GM10248 (cell line): ENCODE data around the gene RTL10.

ENCODE experiments used
- CTCF ChIA-PET: fragments of 300-600 bp; sonication (Branson Sonifier 250); formaldehyde crosslinking; extraction: SDS; loops from one replicate; lab custom pipeline; 2021; ENCODE audit warnings: antibody characterized with exemption; lab: Yijun Ruan, JAX
- POLR2A ChIA-PET: fragments of 350-650 bp; sonication (Branson Sonifier 250); formaldehyde crosslinking; extraction: SDS; loops from one replicate; lab custom pipeline; 2020; ENCODE audit warnings: antibody characterized with exemption; lab: Yijun Ruan, JAX
- DNase-seq: peaks from one replicate; pipeline ENCODE4 v3.0.0; 2012; ENCODE audit errors: extremely low spot score
- CTCF ChIP-seq: IDR thresholded peaks from 2 replicates; pipeline ENCODE4 v1.5.1; 2012; ENCODE audit warnings: mild to moderate bottlenecking, low read depth; ENCODE audit errors: extremely low read depth, missing control alignments, control extremely low read depth

The RTL10 gene

GRCh38 chr22:19901577-19902244, 47.0 kb upstream of the RTL10 start:
- no peak for DNase-seq
- ChIA-PET POLR2A (no interaction called here), CTCF (interaction anchor here (1.5 to 6.8 kb wide), 5 partner anchors 10 to 223 kb away, joined by 3 to 46 read pairs (median 6); no protein-coding TSS in a partner anchor)
- TF ChIP-seq CTCF: no peak

GRCh38 chr22:19900707-19901436, 46.2 kb upstream of the RTL10 start:
- TF ChIP-seq CTCF: no peak
- ChIA-PET CTCF (interaction anchor here (1.6 to 6.8 kb wide), 4 partner anchors 11 to 222 kb away, joined by 3 to 46 read pairs (median 12); no protein-coding TSS in a partner anchor), POLR2A (no interaction called here)
- no peak for DNase-seq

GRCh38 chr22:19898831-19899567, 44.3 kb upstream of the RTL10 start:
- CTCF ChIA-PET: interaction anchor here (1.3 to 2.0 kb wide), 3 partner anchors 9 to 169 kb away, joined by 4 to 7 read pairs (median 6); no protein-coding TSS in a partner anchor

GRCh38 chr22:19898145-19898544, 43.5 kb upstream of the RTL10 start:
- no peak for TF ChIP-seq CTCF
- CTCF ChIA-PET: interaction anchor here (1.2 to 2.0 kb wide), 4 partner anchors 10 to 168 kb away, joined by 4 to 7 read pairs (median 6); no protein-coding TSS in a partner anchor
- no peak for DNase-seq
- POLR2A ChIA-PET: no interaction called here

More at GRCh38 chr22:19898831-19899567, 44.3 kb upstream of the RTL10 start:
- POLR2A ChIA-PET: no interaction called here
- no peak for TF ChIP-seq CTCF
- no peak for DNase-seq

- CTCF ChIA-PET: interaction anchor here (1.2 to 2.0 kb wide), 2 partner anchors 12 to 167 kb away, joined by 5 to 11 read pairs; no protein-coding TSS in a partner anchor
- POLR2A ChIA-PET: no interaction called here
- DNase-seq: no peak
- no peak for TF ChIP-seq CTCF
Observed at GRCh38 chr22:19897726-19898125, 43.1 kb upstream of the RTL10 start.

GRCh38 chr22:19896665-19897355, 42.1 kb upstream of the RTL10 start:
- DNase-seq: no peak
- no peak for TF ChIP-seq CTCF
- ChIA-PET POLR2A (no interaction called here), CTCF (interaction anchor here (1.1 to 2.0 kb wide), 3 partner anchors 13 to 166 kb away, joined by 3 to 11 read pairs (median 5); no protein-coding TSS in a partner anchor)
